Measurements from ENCODE around the gene XAB2.

DNA sequence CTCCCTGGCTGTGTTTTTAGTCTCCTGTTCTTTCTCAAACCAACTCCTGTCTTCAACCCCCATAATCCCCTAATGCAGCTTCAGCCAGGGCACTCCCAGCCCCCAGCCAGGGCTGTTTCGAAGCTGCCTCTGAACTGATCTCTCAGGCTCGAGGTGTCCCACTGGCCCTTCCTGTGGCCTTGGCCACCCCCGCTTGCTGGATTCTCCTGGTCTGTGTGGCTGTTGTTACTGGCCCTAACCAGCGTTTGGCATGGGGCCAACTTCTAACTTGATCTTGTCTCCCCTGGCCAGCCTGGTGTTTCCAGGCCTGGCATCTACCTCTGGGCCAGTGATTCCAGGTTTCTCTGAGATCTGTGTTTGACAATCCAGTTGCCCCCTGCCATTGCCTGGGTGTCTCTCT is 11.0 kb downstream of the XAB2 start:
- TF ChIP-seq CTCF (IDR thresholded peaks at IDR 0.05) (no peak), POLR2A (IDR thresholded peaks at IDR 0.05) (no peak)

Measured in uterus (tissue), 2 donors.